Endothelial cell of umbilical vein (primary cell): Measurements from ENCODE around the gene TBC1D5. TPM values are rescaled to one million over a fixed set of nuclear protein-coding genes. Genes with fewer than 3 reads are reported as not detected.
"Not testable (repeated sequence)": the region's sequence is repeated elsewhere in the genome, so short reads cannot be mapped to it uniquely, and the experiment has no call there.

Source experiments
- BruUV-seq: library from RNA; stranded (reverse); fragments of 400-500 nt; replicated peaks from 2 replicates; lab custom pipeline; 2021; lab: Mats Ljungman, UMichigan
- CTCF ChIA-PET: fragments of 300-600, 350-600 bp; sonication (Branson Sonifier 250); formaldehyde crosslinking; loops from one replicate; lab custom pipeline; 2021; ENCODE audit warnings: antibody characterized with exemption, inconsistent platforms; lab: Charles Lee
- POLR2A ChIA-PET: fragments of 300-600, 350-600 bp; sonication (Branson Sonifier 250); formaldehyde crosslinking; loops from one replicate; lab custom pipeline; 2021; ENCODE audit warnings: antibody characterized with exemption, inconsistent platforms; lab: Charles Lee
- DNase-seq: peaks from one replicate; pipeline ENCODE4 v3.0.0-alpha.2; 2011; ENCODE audit warnings: low read depth, low spot score
- FAIRE-seq: peaks from 2 replicates; lab custom pipeline; 2011; peaks lifted over from hg19 to GRCh38; lab: Jason Lieb, UNC
- H2AFZ ChIP-seq: 2 replicates; pipeline ENCODE4 v1.6.0; 2012; ENCODE audit warnings: low read depth, low read length, control low read depth, inconsistent platforms
- H3K27ac ChIP-seq: 2 replicates; pipeline ENCODE4 v1.5.1; 2011; ENCODE audit warnings: low read depth, mild to moderate bottlenecking, control low read depth, low read length, moderate library complexity; ENCODE audit not compliant: insufficient read depth
- H3K27me3 ChIP-seq, 2 experiments: 2 replicates each; pipeline versions ENCODE4 v1.6.0 to v1.6.1; 2011; ENCODE audit warnings: low read length in 2 of 2, mixed read lengths in 1 of 2; ENCODE audit not compliant: control insufficient read depth in 2 of 2, insufficient read depth in 2 of 2
- H3K36me3 ChIP-seq, 2 experiments: 2 replicates in 1 of 2; 3 replicates in 1 of 2; pipeline ENCODE4 v1.5.1; 2011; ENCODE audit warnings: low read length in 2 of 2, mild to moderate bottlenecking in 1 of 2, moderate library complexity in 1 of 2; ENCODE audit not compliant: control insufficient read depth in 2 of 2, insufficient read depth in 2 of 2; ENCODE audit errors: extremely low read depth in 1 of 2
- H3K4me1 ChIP-seq: 3 replicates; pipeline ENCODE4 v1.5.1; 2011; ENCODE audit warnings: mild to moderate bottlenecking, low read length; ENCODE audit not compliant: control insufficient read depth, insufficient read depth; ENCODE audit errors: extremely low read depth
- H3K4me2 ChIP-seq: 2 replicates; pipeline ENCODE4 v1.6.1; 2011; ENCODE audit warnings: low read length, control low read depth, mixed read lengths; ENCODE audit not compliant: insufficient read depth
- H3K4me3 ChIP-seq, 3 experiments: fragments of 200-600 bp in 1 of 3; sonication (generic), shearing (Covaris generic) in 1 of 3; replicated peaks in 1 of 3; 2 replicates each; pipeline ENCODE4 v1.5.1; 2011 to 2016; ENCODE audit warnings: control low read depth in 3 of 3, low read length in 3 of 3, mild to moderate bottlenecking in 2 of 3, inconsistent platforms in 1 of 3, low read depth in 1 of 3, moderate library complexity in 1 of 3; ENCODE audit not compliant: insufficient read depth in 1 of 3
- H3K79me2 ChIP-seq: 2 replicates; pipeline ENCODE4 v1.6.0; 2012; ENCODE audit warnings: low read length, inconsistent platforms; ENCODE audit not compliant: control insufficient read depth, insufficient read depth
- H3K9ac ChIP-seq: replicated peaks from 2 replicates; pipeline ENCODE3; 2011; ENCODE audit warnings: low read length, control low read depth; ENCODE audit not compliant: insufficient read depth; ENCODE audit errors: extremely low read depth
- H3K9me1 ChIP-seq: replicated peaks from 3 replicates; pipeline ENCODE4 v1.6.0; 2011; ENCODE audit warnings: mild to moderate bottlenecking, low read length; ENCODE audit not compliant: control insufficient read depth, insufficient read depth; ENCODE audit errors: extremely low read depth
- H3K9me3 ChIP-seq: replicated peaks from 2 replicates; pipeline ENCODE4 v1.5.1; 2012; ENCODE audit warnings: low read length, inconsistent platforms; ENCODE audit not compliant: control insufficient read depth, insufficient read depth
- H4K20me1 ChIP-seq: replicated peaks from 2 replicates; pipeline ENCODE3; 2011; ENCODE audit warnings: mild to moderate bottlenecking, low read length; ENCODE audit not compliant: control insufficient read depth, insufficient read depth; ENCODE audit errors: extremely low read depth
- CTCF ChIP-seq, 2 donors: IDR thresholded peaks; 1 replicate in 1 of 2; 2 replicates in 1 of 2; pipeline ENCODE4 v1.5.1; 2011; ENCODE audit warnings: low read length in 2 of 2, mild to moderate bottlenecking in 2 of 2, moderate library complexity in 2 of 2, control low read depth in 1 of 2, inconsistent platforms in 1 of 2, low read depth in 1 of 2; ENCODE audit not compliant: insufficient read depth in 1 of 2; ENCODE audit errors: extremely low read depth in 1 of 2
- EZH2 ChIP-seq: IDR thresholded peaks from 2 replicates; pipeline ENCODE4 v1.6.1; 2012; ENCODE audit warnings: borderline replicate concordance, low read depth, mild to moderate bottlenecking, moderate library complexity, low read length, inconsistent platforms; ENCODE audit not compliant: severe bottlenecking
- FOS ChIP-seq: IDR thresholded peaks from 2 replicates; pipeline ENCODE4 v1.6.1; 2011; ENCODE audit warnings: mild to moderate bottlenecking, low read length, moderate library complexity, borderline replicate concordance; ENCODE audit not compliant: insufficient read depth
- GATA2 ChIP-seq: IDR thresholded peaks from 2 replicates; pipeline ENCODE4 v1.7.0; 2011; ENCODE audit warnings: low read depth, mild to moderate bottlenecking, moderate library complexity, mixed read lengths, low read length; ENCODE audit not compliant: insufficient read length, insufficient read depth
- JUN ChIP-seq: IDR thresholded peaks from 2 replicates; pipeline ENCODE4 v1.6.1; 2011; ENCODE audit warnings: borderline replicate concordance, low read depth; ENCODE audit not compliant: insufficient read length, insufficient read depth
- MAX ChIP-seq: IDR thresholded peaks from 2 replicates; pipeline ENCODE4 v1.6.1; 2011; ENCODE audit not compliant: insufficient read depth, insufficient read length
- MYC ChIP-seq: IDR thresholded peaks from one replicate; pipeline ENCODE4 v1.6.1; 2011; ENCODE audit warnings: mild to moderate bottlenecking, low read depth, low read length
- POLR2A ChIP-seq: IDR thresholded peaks from 2 replicates; pipeline ENCODE4 v1.6.1; 2012; ENCODE audit warnings: low read depth, mild to moderate bottlenecking, control low read depth, low read length
- POLR2AphosphoS5 ChIP-seq: IDR thresholded peaks from 2 replicates; pipeline ENCODE4 v1.6.1; 2012; ENCODE audit warnings: low read depth, mild to moderate bottlenecking, control low read depth, low read length, moderate library complexity; ENCODE audit not compliant: insufficient read depth
- dilution Hi-C: fragments of 300-500 bp; cut with MboI; formaldehyde crosslinking; loops from one replicate; pipeline ENCODE4 v1.15.0; 2019; ENCODE audit warnings: low sequenced_read_pairs; ENCODE audit not compliant: extremely low pct_ligation_motif_present
- intact Hi-C: fragments of 100-400 bp; cut with micrococcal nuclease; formaldehyde crosslinking; loops from one replicate; pipeline ENCODE4 v1.10.0; 2022
- polyA plus RNA-seq, 4 experiments: library from polyadenylated mRNA; depleted of rRNA in 3 of 4; stranded (reverse) in 3 of 4; unstranded in 1 of 4; fragments of >200 nt; gene quantifications; 2 replicates each; pipeline versions ENCODE4 v1.2.1 to v1.2.3, GENCODE V29; 2011 to 2012; ENCODE audit warnings: missing spikeins in 1 of 4
- total RNA-seq: library from RNA; stranded (reverse); gene quantifications from 2 replicates; pipeline ENCODE4 v1.2.3, GENCODE V29; 2021

TBC1D5 gene
- total and polyA plus RNA-seq, 2 donors (not counting 3 experiments of a cell fraction or from before 2014, with no cell fraction given), result 17.5 to 44.7 TPM

GRCh38 chr3:17737591-17737990 lies 4.8 kb downstream of the TBC1D5 start:
- Histone ChIP-seq H3K4me2 (no peak overlapping the region), H3K36me3 (no peaks in the 10 kb centered on the region), H3K79me2 (peaks cover 34% of the 10 kb centered on the region), H3K27ac (no peak overlapping the region), H2AFZ (no peak overlapping the region), H4K20me1 (no peaks in the 10 kb centered on the region), H3K9ac (no peak overlapping the region), H3K4me3 (no peak overlapping the region), H3K27me3 (no peaks in the 10 kb centered on the region), H3K9me1 (no peaks in the 10 kb centered on the region), H3K9me3 (no peaks in the 10 kb centered on the region), H3K4me1 (peaks cover 18% of the 10 kb centered on the region)
- no peak for TF ChIP-seq GATA2
- no peak for TF ChIP-seq FOS
- no peak for TF ChIP-seq EZH2
- no peak for TF ChIP-seq MAX
- no peak for TF ChIP-seq MYC
- no peak for TF ChIP-seq CTCF (IDR thresholded peaks at IDR 0.05; ENCODE audit: extremely low read depth in 1 of 2, insufficient read depth in 1 of 2, low read depth in 1 of 2, low read length in 2 of 2)
- no peak for TF ChIP-seq POLR2AphosphoS5
- no peak for TF ChIP-seq POLR2A
- TF ChIP-seq JUN, result no peak
- dilution Hi-C loops (no loop called here), intact Hi-C loops (no loop called here)
- no peak for DNase-seq
- BruUV-seq, result no TSS peak
- POLR2A ChIA-PET, result no interaction called here
- CTCF ChIA-PET, result no interaction called here
- FAIRE-seq, result no peak

GRCh38 chr3:17735362-17735761 lies 7.1 kb downstream of the TBC1D5 start:
- H3K9me3 ChIP-seq, H4K20me1 ChIP-seq, FAIRE-seq, POLR2A ChIA-PET, H3K4me2 ChIP-seq, BruUV-seq, H3K27ac ChIP-seq, H3K4me3 ChIP-seq, H3K9ac ChIP-seq, intact Hi-C loops, DNase-seq, H3K27me3 ChIP-seq, H3K9me1 ChIP-seq, dilution Hi-C loops, H3K36me3 ChIP-seq, H3K4me1 ChIP-seq, H2AFZ ChIP-seq: not testable (repeated sequence)
- peaks cover 32% of the 10 kb centered on the region for H3K79me2 ChIP-seq
- CTCF ChIA-PET, result interaction anchor here (2.8 kb wide), 1 partner anchor 90 kb away, joined by 12 read pairs; no protein-coding TSS in a partner anchor
